ENCODE results near the gene C12orf43.
A peak's percentile ranks its signal among the peaks of the same experiment; 100 is the strongest.

C12orf43 gene

GRCh38 chr12:120979862-120980696 lies 36.2 kb downstream of the C12orf43 start:
- H3K4me1 Mint-ChIP-seq, result peaks cover 6% of the 10 kb centered on the region
- H3K9me3 Mint-ChIP-seq, result no peaks in the 10 kb centered on the region
- no peak for TF ChIP-seq CTCF (IDR thresholded peaks at IDR 0.05; ENCODE audit: unreplicated experiment in 3 of 3)
- no peaks in the 10 kb centered on the region for H3K27me3 Mint-ChIP-seq (ENCODE audit: low read depth)
- no peaks in the 10 kb centered on the region for H3K36me3 Mint-ChIP-seq (ENCODE audit: low read depth)
- peak overlapping the region; percentile 76 to 84 (median 84) for H3K4me3 Mint-ChIP-seq
- H3K27ac Mint-ChIP-seq, result peak overlapping the region; percentile 85 to 98 (median 90)

- no peak for TF ChIP-seq CTCF (IDR thresholded peaks at IDR 0.05; ENCODE audit: unreplicated experiment in 3 of 3)
- H3K9me3 Mint-ChIP-seq, result no peaks in the 10 kb centered on the region
- H3K27me3 Mint-ChIP-seq (ENCODE audit: low read depth), result no peaks in the 10 kb centered on the region
- no peaks in the 10 kb centered on the region for H3K36me3 Mint-ChIP-seq (ENCODE audit: low read depth)
- peaks cover 5% of the 10 kb centered on the region for H3K4me1 Mint-ChIP-seq
- peak overlapping the region; percentile 85 to 98 (median 90) for H3K27ac Mint-ChIP-seq
- peak overlapping the region; percentile 76 to 84 (median 84) for H3K4me3 Mint-ChIP-seq
These were observed 36.9 kb downstream of the C12orf43 start for GRCh38 chr12:120979220-120979861.

GRCh38 chr12:120978296-120979219 lies 37.7 kb downstream of the C12orf43 start, which contains the start of gene HNF1A:
TSS of gene HNF1A (plus strand) at chr12:120978543. CDS start at chr12:120978769, 226 bp downstream.
- peak within 1 kb of the TSS; percentile 76 to 84 (median 84) for H3K4me3 Mint-ChIP-seq
- H3K27me3 Mint-ChIP-seq (ENCODE audit: low read depth), result no peaks in the 10 kb centered on the region
- no peaks in the 10 kb centered on the region for H3K36me3 Mint-ChIP-seq (ENCODE audit: low read depth)
- peak within 1 kb of the TSS; percentile 88 to 98 (median 90) for H3K27ac Mint-ChIP-seq
- H3K9me3 Mint-ChIP-seq, result no peaks in the 10 kb centered on the region
- no peak for TF ChIP-seq CTCF (IDR thresholded peaks at IDR 0.05; ENCODE audit: unreplicated experiment in 3 of 3)
- H3K4me1 Mint-ChIP-seq, result no peaks in the 10 kb centered on the region

- no peaks in the 10 kb centered on the region for H3K4me1 Mint-ChIP-seq
- peak overlapping the region; percentile 76 to 98 (median 88) for H3K27ac Mint-ChIP-seq
- no peaks in the 10 kb centered on the region for H3K9me3 Mint-ChIP-seq
- H3K27me3 Mint-ChIP-seq (ENCODE audit: low read depth), result no peaks in the 10 kb centered on the region
- peaks cover 1% of the 10 kb centered on the region for H3K36me3 Mint-ChIP-seq (ENCODE audit: low read depth)
- H3K4me3 Mint-ChIP-seq, result peak overlapping the region in 2 of 3 experiments; percentile 78 to 79
- TF ChIP-seq CTCF (IDR thresholded peaks at IDR 0.05; ENCODE audit: unreplicated experiment in 3 of 3), result no peak
These were observed 38.6 kb downstream of the C12orf43 start for GRCh38 chr12:120977531-120978295.

- no peak for TF ChIP-seq CTCF (IDR thresholded peaks at IDR 0.05; ENCODE audit: unreplicated experiment in 3 of 3)
- H3K9me3 Mint-ChIP-seq, result no peaks in the 10 kb centered on the region
- H3K27me3 Mint-ChIP-seq (ENCODE audit: low read depth), result no peaks in the 10 kb centered on the region
- H3K27ac Mint-ChIP-seq, result peak overlapping the region; percentile 45 to 96 (median 58)
- peak overlapping the region in 1 of 3 experiments; percentile 62 for H3K4me3 Mint-ChIP-seq
- H3K36me3 Mint-ChIP-seq (ENCODE audit: low read depth), result peaks cover 12% of the 10 kb centered on the region
- no peaks in the 10 kb centered on the region for H3K4me1 Mint-ChIP-seq
These were observed 43.3 kb downstream of the C12orf43 start for GRCh38 chr12:120972870-120973543.

All from nephron (organoid).